Measurements from ENCODE around the gene ITGA11. TPM values are rescaled to one million over a fixed set of nuclear protein-coding genes. Genes with fewer than 3 reads are reported as not detected.

Gene ITGA11
- total and polyA plus RNA-seq, 2 of the 13 experiments (the other 11 are each of a cell fraction or from before 2014, with no cell fraction given), result not detected

DNA sequence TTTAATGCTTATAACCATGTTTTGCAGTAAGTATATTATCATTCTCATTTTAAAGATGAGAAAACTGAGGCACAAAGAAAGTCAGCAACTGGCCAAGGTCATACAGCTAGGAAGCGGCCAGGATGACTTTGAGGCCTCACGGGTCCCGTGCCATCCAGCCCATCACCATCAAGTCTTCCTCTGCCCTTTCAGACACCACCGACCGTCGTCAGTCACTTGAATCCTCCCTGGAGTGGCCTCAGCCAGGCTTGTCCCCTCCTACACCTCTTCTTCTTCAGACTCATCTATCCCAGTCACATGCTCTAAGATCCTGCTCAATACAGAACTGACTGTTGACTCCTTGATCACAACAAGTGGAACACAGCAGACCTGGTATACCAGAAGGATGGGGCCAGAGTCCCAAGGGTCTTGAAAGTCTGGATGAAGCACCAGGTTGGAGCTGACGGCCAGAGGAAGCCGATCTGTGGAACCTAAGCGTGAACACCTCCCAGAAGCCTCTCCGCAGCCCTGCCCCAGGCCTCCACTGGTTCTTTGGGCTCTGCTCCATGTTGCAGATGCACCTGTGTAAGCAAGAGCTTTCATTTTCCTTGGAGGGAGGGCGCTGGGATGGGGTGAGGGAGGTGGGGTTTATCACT lies 22.1 kb downstream of the ITGA11 start:
- in situ Hi-C loops (cut with HindIII; ENCODE audit: extremely low pct_ligation_motif_present, low pct_unique_long_range_greater_than_20kb), result no loop called here

More for the DNA sequence above, 22.1 kb downstream of the ITGA11 start:
- ATAC-seq (no peak), FAIRE-seq (no peak), DNase-seq (ENCODE audit: low spot score) (no peak)
- peaks cover 6 to 31% of the 10 kb centered on the region in 2 experiments for H3K27me3 ChIP-seq (ENCODE audit: control insufficient read depth in 1 of 2, insufficient read depth in 2 of 2, low read length in 2 of 2)
- CTCF ChIA-PET (ENCODE audit: low intra/inter-chr PET ratio, low total read pairs), result no interaction called here
- no peaks in the 10 kb centered on the region for H3K9me3 ChIP-seq (ENCODE audit: low read length)
- H3K4me1 ChIP-seq (ENCODE audit: insufficient read depth, low read length), result 0 out of 2 replicates have a peak, but pooled peaks cover 9% of the 10 kb centered on the region
- no peaks in the 10 kb centered on the region for H4K20me1 ChIP-seq (ENCODE audit: insufficient read depth, low read length)
- TF ChIP-seq MEIS2 (CRISPR knock-in tag; IDR thresholded peaks at IDR 0.05) (no peak), ZEB1 (IDR thresholded peaks at IDR 0.05; ENCODE audit: insufficient replicate concordance, low read depth) (no peak), SSRP1 (CRISPR knock-in tag; IDR thresholded peaks at IDR 0.05) (no peak), NR2F6 (IDR thresholded peaks at IDR 0.05) (no peak), NR2F6 (CRISPR knock-in tag; IDR thresholded peaks at IDR 0.05) (no peak), POLR2A (IDR thresholded peaks at IDR 0.05; ENCODE audit: insufficient read depth in 1 of 2, low read depth in 2 of 2, low read length in 2 of 2) (no peak), RBM39 (IDR thresholded peaks at IDR 0.05; ENCODE audit: low read depth, low read length, poor library complexity, severe bottlenecking) (no peak), ZNF839 (CRISPR knock-in tag; IDR thresholded peaks at IDR 0.05; ENCODE audit: borderline replicate concordance) (no peak), RFX3 (CRISPR knock-in tag; IDR thresholded peaks at IDR 0.05) (no peak), STAT5B (CRISPR knock-in tag; IDR thresholded peaks at IDR 0.05) (no peak), ONECUT2 (CRISPR knock-in tag; IDR thresholded peaks at IDR 0.05) (no peak), PBX2 (CRISPR knock-in tag; IDR thresholded peaks at IDR 0.05) (no peak), PAX8 (CRISPR knock-in tag; IDR thresholded peaks at IDR 0.05; ENCODE audit: borderline replicate concordance) (no peak)
- TF ChIP-seq, protein P1, sequence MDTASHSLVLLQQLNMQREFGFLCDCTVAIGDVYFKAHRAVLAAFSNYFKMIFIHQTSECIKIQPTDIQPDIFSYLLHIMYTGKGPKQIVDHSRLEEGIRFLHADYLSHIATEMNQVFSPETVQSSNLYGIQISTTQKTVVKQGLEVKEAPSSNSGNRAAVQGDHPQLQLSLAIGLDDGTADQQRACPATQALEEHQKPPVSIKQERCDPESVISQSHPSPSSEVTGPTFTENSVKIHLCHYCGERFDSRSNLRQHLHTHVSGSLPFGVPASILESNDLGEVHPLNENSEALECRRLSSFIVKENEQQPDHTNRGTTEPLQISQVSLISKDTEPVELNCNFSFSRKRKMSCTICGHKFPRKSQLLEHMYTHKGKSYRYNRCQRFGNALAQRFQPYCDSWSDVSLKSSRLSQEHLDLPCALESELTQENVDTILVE (CRISPR knock-in tag; IDR thresholded peaks at IDR 0.05), result no peak
- no peaks in the 10 kb centered on the region for H3K36me3 ChIP-seq (replicated peaks in 1 of 2; ENCODE audit: control insufficient read depth in 1 of 2, insufficient read depth in 2 of 2, low read length in 2 of 2)
- H3K79me2 ChIP-seq (ENCODE audit: insufficient read depth, low read length), result no peaks in the 10 kb centered on the region
- 19% methylated on average over 11 of the region's 11 CpGs for WGBS (ENCODE audit: low lambda C conversion rate)
- no peak overlapping the region for H2AFZ ChIP-seq (ENCODE audit: low read length)
- BruUV-seq (replicated peaks), result no TSS peak
- no peak overlapping the region for H3K4me3 ChIP-seq (replicated peaks in 1 of 3; ENCODE audit: insufficient read depth in 1 of 3, low read depth in 2 of 3, low read length in 3 of 3)
- no peak overlapping the region for H3K4me2 ChIP-seq (ENCODE audit: low read depth, low read length)
- POLR2A ChIA-PET, result no interaction called here
- intact Hi-C loops (cut with micrococcal nuclease; ENCODE audit: unreplicated experiment), result no loop called here
- no peak overlapping the region for H3K27ac ChIP-seq (ENCODE audit: extremely low read length, insufficient read depth, low read length)
- H3K9ac ChIP-seq (ENCODE audit: insufficient read depth, low read depth, low read length), result no peak overlapping the region
